HCT116 (cell line): ENCODE data around the gene LTBP4. TPM values are rescaled to one million over a fixed set of nuclear protein-coding genes. Genes with fewer than 3 reads are reported as not detected.

ENCODE experiments used
- total RNA-seq: library from RNA; stranded (reverse); gene quantifications from one replicate; pipeline ENCODE4 v1.2.1, GENCODE V29; 2021; ENCODE audit not compliant: unreplicated experiment

Gene LTBP4
- total RNA-seq, 1 experiment from 2014 or later = 310 TPM

Other genes with a start within 250 kb of the LTBP4 start
- 0.74 TPM for gene HIPK4, start 211.2 kb upstream of the LTBP4 start, total RNA-seq
- 4.8 TPM for gene PRX, start 188.0 kb upstream of the LTBP4 start, total RNA-seq
- 30.3 TPM for gene SERTAD1, start 175.4 kb upstream of the LTBP4 start, total RNA-seq
- 32.4 TPM for gene SERTAD3, start 157.0 kb upstream of the LTBP4 start, total RNA-seq
- 113 TPM for gene BLVRB, start 135.6 kb upstream of the LTBP4 start, total RNA-seq
- gene SPTBN4, start 134.4 kb upstream of the LTBP4 start, total RNA-seq = 4.6 TPM
- 97.4 TPM for gene SHKBP1, start 24.5 kb upstream of the LTBP4 start, total RNA-seq
- 41.7 TPM for gene NUMBL, start 89.3 kb downstream of the LTBP4 start, total RNA-seq
- 47.1 TPM for gene COQ8B, start 115.5 kb downstream of the LTBP4 start, total RNA-seq
- 11.4 TPM for gene ITPKC, start 115.7 kb downstream of the LTBP4 start, total RNA-seq
- gene ACTMAP, start 149.1 kb downstream of the LTBP4 start, total RNA-seq = 16.8 TPM
- 170 TPM for gene SNRPA, start 149.8 kb downstream of the LTBP4 start, total RNA-seq
- gene MIA, start 174.2 kb downstream of the LTBP4 start, total RNA-seq = 1.4 TPM
- 18.7 TPM for gene RAB4B, start 176.9 kb downstream of the LTBP4 start, total RNA-seq
- gene EGLN2, start 197.8 kb downstream of the LTBP4 start, total RNA-seq = 58.6 TPM
- 0.57 TPM for gene CYP2A6, start 249.1 kb downstream of the LTBP4 start, total RNA-seq